Kidney epithelial cell (primary cell): ENCODE data around the gene EPOP. TPM values are rescaled to one million over a fixed set of nuclear protein-coding genes. Genes with fewer than 3 reads are reported as not detected.

Experiments
- DNase-seq: peaks from one replicate; pipeline ENCODE4 v3.0.0-alpha.2; 2010; ENCODE audit warnings: low read depth
- H3K27me3 ChIP-seq: 2 replicates; pipeline ENCODE4 v1.6.0; 2011; ENCODE audit warnings: low read length; ENCODE audit not compliant: control insufficient read depth, insufficient read depth
- H3K36me3 ChIP-seq: 2 replicates; pipeline ENCODE4 v1.5.1; 2011; ENCODE audit warnings: low read length; ENCODE audit not compliant: control insufficient read depth, insufficient read depth
- H3K4me3 ChIP-seq: 2 replicates; pipeline ENCODE4 v1.5.1; 2011; ENCODE audit warnings: low read depth, mild to moderate bottlenecking, control low read depth, low read length
- CTCF ChIP-seq: IDR thresholded peaks from 2 replicates; pipeline ENCODE4 v1.5.1; 2011; ENCODE audit warnings: mild to moderate bottlenecking, moderate library complexity, low read length, control low read depth, inconsistent platforms; ENCODE audit not compliant: insufficient read depth, poor library complexity, severe bottlenecking
- total RNA-seq: library from RNA; depleted of rRNA; stranded (reverse); fragments of >200 nt; gene quantifications from 2 replicates; pipeline ENCODE4 v1.2.3, GENCODE V29; 2015

Gene EPOP
- total RNA-seq, 1 donor from 2014 or later: 6.4 TPM

GRCh38 chr17:38707678-38708351 lies 33.1 kb upstream of the EPOP start:
- Histone ChIP-seq H3K4me3 (no peak overlapping the region), H3K36me3 (peaks cover 4% of the 10 kb centered on the region), H3K27me3 (no peaks in the 10 kb centered on the region)
- TF ChIP-seq CTCF: no peak
- DNase-seq: no peak

GRCh38 chr17:38706505-38707216 lies 31.9 kb upstream of the EPOP start:
- DNase-seq: no peak
- Histone ChIP-seq H3K27me3 (no peaks in the 10 kb centered on the region), H3K4me3 (peak overlapping the region; percentile 45), H3K36me3 (peaks cover 4% of the 10 kb centered on the region)
- no peak for TF ChIP-seq CTCF

- no peak for TF ChIP-seq CTCF
- Histone ChIP-seq H3K36me3 (peaks cover 4% of the 10 kb centered on the region), H3K4me3 (peak overlapping the region; percentile 45), H3K27me3 (no peaks in the 10 kb centered on the region)
- DNase-seq: no peak
Measured at GRCh38 chr17:38705803-38706504, 31.2 kb upstream of the EPOP start.

- no peaks in the 10 kb centered on the region for H3K27me3 ChIP-seq
- H3K4me3 ChIP-seq: peak overlapping the region; percentile 45
- DNase-seq: no peak
- no peak for TF ChIP-seq CTCF
- peaks cover 4% of the 10 kb centered on the region for H3K36me3 ChIP-seq
Measured at GRCh38 chr17:38705523-38705802, 30.7 kb upstream of the EPOP start.

- H3K27me3 ChIP-seq: no peaks in the 10 kb centered on the region
- no peak for DNase-seq
- no peak for TF ChIP-seq CTCF
- H3K36me3 ChIP-seq: peaks cover 4% of the 10 kb centered on the region
- peak within 1 kb of the TSS; percentile 45 for H3K4me3 ChIP-seq
Measured at GRCh38 chr17:38704606-38705522, 30.1 kb upstream of the EPOP start, which contains the start of gene MLLT6. Gene MLLT6 (plus strand): TSS chr17:38705273. CDS start chr17:38705633, 360 bp downstream.
